Right ventricle myocardium superior (tissue), 1 donor: ENCODE data around the gene HDAC4. TPM values are rescaled to one million over a fixed set of nuclear protein-coding genes. Genes with fewer than 3 reads are reported as not detected.

Experiments used
- ATAC-seq: fragments of 200-7000 bp; cut with Tn5 transposase; one replicate; pipeline ENCODE4 v1.9.1; 2020; ENCODE audit warnings: mild to moderate bottlenecking; ENCODE audit not compliant: poor library complexity
- DNase-seq: peaks from one replicate; pipeline ENCODE4 v3.0.0-alpha.2; 2020
- intact Hi-C: fragments of 100-400 bp; cut with DNase I; formaldehyde crosslinking; loops from one replicate; pipeline ENCODE4 v1.11.2; 2022
- total RNA-seq: library from RNA; stranded (reverse); fragmentation: NEBNext Ultra II Directional; extraction: Animal tissue kit (Norgen Biotek cat#: 25700); gene quantifications from one replicate; pipeline ENCODE4 v1.2.1, GENCODE V29; 2021
- donor health status: DM: no; HTN: yes; CAD: no; lungs with severe emphysema.

HDAC4 gene
- total RNA-seq, 1 donor from 2014 or later, result 24.9 TPM

DNA sequence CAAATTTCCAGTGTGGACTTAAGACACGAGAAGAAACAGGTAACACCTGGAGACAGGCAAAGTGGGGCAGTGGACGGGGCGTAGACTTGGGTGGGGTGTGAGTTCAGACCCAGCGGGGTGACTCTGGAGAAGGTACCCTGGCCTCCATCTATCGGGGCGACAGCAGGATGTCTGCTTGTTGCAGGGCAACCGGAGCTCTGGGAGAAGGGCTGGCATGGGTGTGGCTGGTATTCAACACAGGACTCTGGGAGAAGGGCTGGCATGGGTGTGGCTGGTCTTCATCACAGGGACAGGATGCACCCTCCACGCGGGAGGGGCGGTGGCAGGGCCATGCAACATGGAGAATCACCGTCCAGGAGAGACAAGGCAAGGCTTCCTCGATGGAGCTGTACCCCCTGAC lies 198.5 kb downstream of the HDAC4 start:
- intact Hi-C loops, result no loop called here
- DNase-seq (no peak), ATAC-seq (no peak)

DNA sequence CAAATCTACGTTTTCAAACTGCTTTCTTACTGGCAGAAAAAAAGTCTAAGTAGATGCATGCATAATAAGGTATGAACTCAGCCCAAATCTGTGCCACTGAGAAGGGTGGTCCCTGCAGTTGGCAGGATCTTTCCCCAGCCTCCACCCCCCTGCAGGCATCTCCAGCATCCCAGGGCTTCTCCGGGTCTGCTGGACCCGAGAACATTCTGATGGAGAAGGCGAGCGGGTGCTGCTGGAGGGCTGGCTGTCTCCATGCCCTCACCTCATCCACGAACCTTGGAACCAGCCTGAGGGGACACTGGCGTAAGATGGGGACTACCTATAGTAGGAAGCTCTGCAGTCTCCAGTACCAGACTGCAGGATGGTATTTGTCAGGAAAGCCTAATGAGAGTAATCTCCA lies 198.9 kb downstream of the HDAC4 start:
- intact Hi-C loops, result no loop called here
- ATAC-seq (no peak), DNase-seq (no peak)

DNA sequence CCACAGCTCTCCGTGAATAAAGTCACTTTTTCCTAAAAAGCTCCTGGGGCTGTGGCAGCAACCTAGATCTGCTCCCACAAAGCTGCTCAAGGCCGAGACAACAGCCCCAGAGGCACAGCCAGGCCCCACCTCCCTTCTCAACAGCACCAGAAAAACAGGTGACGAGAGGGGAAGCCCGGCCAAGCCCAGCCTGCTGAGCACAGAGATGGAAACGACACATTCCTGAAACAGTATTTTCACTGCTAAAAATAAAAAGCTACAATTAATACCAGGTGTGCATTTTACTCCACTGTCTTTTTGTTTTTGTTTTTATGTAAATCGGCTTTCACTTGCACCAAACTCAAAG lies 199.3 kb downstream of the HDAC4 start:
- ATAC-seq (peak; percentile 77), DNase-seq (peak; percentile 69)
- intact Hi-C loops, result no loop called here

DNA sequence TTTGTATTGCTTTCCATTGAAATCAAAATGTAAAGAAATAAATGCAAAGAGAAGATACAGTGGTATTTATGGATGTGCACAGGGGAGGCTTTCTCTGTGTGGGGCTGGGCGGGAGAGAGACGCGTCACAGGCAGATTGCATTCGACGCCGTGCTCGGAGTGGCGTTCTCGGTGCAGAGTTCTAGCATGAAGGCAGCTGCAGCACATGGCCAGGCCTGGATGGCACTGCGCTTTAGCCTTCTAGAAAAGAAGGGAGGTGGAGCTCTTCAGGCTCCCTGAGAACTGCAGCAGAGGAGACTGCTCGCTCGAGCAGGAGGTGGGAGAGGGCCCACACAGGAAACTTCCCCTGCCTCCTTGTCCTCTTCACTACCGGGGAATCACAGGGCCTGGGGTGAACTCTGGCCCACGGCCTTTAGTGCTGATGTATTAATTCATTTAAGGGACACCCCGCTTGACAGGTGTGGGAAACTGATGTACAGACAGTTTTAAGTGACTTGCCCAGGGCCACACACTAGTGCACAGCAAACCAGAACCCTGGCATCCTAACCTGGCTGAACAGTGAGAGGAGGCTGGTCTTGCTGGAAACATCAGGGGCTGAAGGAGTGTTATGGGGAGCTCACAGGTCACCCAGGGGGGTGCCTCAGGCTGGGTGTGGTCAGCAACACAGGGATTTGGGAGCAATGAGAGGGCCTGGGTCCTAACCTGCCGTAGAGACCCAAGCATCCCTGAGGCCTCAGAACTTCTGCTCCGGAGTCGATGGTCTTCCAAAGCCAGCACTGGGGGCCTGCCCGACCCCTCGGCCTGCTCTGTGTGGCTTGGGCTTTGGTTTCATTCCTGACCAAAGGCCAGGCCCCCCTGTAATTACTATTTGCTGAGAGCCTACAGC lies 199.9 kb downstream of the HDAC4 start:
- no peak for ATAC-seq
- no peak for DNase-seq
- intact Hi-C loops, result no loop called here

DNA sequence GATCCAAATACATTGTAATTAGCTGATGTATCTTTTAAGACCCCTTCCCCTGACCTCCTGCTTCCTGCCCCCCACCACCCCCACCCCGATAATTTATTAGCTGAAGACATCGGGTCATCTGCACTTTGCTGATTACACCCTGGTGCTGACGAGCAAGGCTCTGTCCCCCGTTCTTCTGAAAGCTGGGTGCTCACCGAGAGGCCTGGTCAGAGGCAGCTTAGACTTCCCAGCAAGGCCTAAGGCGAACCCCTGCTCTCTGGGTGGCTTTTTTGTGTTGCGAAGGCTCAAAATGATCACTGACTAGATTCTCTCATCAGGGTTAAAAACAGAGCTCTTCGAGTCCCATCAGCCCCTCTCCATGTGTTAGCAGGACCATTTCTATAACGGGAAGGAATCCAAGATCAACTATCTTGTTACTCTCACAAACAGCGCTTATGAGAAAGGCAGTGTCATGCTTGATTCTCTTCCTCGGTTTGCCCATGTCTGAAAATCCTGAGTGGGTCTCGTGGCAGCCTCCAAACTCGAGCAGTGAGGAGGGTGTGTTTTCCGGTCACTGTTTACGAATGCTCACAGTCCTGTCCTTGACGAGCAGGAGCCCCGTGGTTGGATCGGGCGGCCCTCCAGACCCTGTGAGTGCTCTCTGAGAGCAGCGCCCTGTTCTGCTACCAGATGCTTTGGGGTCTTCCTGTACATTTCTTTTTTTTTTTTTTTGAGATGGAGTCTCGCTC lies 201.6 kb downstream of the HDAC4 start:
- intact Hi-C loops, result no loop called here
- peak; percentile 71 for ATAC-seq
- DNase-seq, result peak; percentile 72

DNA sequence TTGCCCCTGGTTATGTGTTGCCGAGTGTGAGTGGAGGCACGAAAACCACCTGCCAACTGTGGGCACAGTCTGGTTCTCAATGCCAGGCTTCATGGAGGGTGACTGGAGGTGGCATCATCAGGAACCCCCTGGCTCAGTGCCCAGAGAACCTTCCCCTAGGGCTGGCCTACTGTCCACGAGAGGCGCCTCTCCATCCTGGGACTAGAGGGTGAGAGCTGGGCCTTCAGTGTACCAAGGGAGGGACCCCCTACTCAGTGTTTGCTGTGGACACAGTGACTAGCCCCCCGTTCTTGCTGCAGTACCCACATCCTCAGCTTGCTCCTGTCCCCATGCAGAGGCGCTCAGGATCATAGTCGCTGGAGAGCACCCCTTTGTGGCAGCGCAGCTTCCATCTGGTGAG lies 202.6 kb downstream of the HDAC4 start:
- DNase-seq (no peak), ATAC-seq (no peak)
- intact Hi-C loops, result no loop called here

DNA sequence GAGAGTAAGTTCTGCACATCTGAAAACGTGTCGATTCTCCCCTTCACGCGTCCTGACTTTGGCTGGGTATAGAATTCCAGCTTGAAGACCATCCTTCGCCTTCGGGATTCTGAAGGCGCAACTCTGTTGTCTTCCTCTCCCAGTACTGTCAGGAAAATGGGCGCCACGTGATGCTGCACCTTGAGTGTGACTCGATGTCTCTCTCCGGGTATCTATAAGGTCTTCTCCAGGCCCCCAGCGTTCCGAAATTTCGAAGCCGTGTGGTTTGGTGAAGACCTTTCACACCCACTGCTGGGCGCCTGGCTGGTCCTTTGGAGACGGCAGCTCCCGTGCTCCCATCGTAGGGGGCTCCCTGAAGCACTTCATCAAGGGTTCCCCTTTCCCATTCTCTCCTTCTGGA lies 203.7 kb downstream of the HDAC4 start:
- intact Hi-C loops, result no loop called here
- no peak for ATAC-seq
- no peak for DNase-seq

DNA sequence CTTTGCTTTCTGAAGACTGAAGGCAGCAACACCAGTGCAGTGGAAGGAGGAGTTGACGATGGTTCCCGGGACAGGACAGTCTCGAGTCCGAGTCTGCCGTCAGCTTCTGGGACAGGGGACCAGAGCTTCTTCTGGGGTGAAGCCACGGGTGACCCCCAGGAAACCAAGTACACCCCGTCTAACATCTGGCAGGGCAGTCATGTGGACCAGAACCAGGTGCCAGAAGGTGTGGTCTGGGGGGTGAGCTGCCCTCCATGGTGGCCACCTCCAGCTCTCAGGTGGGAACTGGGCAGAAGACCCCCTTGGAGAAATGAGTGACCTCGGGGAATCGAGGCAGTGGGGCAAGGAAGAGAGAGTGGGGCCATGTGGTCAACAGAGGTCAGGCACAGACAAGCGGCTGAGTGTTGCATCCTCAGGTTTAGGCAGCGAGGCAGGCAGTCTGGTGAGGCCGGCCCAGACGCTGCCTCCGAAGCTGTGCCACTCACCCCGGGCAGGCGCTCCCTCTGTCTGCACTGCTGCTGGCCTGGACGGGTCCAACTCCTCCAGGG lies 204.3 kb downstream of the HDAC4 start:
- intact Hi-C loops, result no loop called here
- ATAC-seq (no peak), DNase-seq (no peak)

DNA sequence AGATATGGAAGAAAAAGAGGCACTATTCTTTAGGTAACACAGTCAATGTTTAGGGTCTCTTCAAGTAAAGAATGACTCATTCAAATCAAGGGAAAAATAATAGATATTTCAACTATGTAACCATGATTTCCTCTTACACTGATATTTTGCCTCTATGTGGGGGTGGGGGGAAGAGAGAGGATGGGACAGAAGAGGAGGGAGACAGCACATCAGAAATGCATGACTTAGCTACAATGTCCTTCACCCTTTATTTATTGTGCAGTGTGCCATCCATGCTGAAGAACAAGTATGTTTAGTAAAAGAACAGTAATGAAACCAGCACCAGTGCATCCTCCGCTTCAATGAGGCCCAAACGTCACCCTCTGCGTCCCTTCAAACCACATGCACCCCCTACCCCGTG lies 204.8 kb downstream of the HDAC4 start:
- intact Hi-C loops, result no loop called here
- ATAC-seq, result no peak
- DNase-seq, result no peak

DNA sequence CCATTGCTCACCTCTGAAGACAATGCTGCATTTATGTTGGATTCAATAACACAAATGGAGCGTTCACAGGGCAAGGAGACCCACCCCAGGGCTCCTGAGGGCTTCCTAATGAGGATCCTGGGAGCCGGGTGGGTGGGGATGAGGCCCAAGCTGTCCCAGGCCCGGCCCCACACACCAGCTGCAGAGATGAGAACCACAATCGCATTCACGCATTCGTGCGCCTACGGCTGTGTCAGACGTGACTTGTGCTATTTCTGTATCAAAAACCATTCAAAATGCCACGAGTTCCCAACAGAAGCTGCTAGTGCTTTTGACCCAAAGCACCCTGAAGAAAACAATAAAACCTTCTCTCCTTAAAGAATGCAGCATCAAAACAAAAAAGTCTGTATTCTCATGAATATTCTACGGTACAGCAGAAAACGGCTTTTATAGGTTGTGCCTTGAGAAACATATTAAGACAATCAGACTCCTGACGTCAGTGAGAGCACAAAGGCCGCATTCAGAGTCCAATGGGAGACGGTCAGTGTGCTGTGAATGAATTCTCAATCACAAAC lies 205.4 kb downstream of the HDAC4 start:
- intact Hi-C loops, result no loop called here
- DNase-seq (no peak), ATAC-seq (no peak)

DNA sequence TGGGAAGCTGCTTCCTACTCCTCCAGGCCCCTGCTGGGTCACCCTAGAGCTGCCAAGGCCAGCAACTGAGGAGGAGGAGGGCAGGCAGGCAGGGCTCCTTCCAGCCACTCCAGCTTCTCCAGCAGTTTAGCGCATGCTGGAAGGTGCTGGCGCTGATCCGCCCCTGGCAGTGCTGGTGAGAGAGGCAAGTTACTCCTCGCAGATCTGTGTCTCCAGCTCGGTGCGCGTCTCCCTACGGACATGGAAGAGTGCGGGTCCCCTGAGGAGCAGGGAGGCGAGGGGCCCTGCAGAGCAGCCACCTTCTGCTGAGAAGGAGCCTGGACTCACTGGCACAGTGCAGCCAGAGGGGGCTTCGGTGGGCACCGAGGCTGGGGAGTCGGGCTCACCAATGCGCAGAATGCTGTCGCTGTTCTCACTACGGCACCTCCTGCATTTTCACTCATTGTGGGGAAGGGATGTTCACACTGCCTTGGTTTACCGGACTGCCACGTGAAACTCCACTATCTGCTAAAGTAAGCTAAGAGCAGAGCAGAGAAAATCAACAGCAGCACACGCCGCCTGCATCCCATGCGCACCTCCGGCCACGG lies 206.0 kb downstream of the HDAC4 start:
- ATAC-seq (no peak), DNase-seq (no peak)
- intact Hi-C loops, result no loop called here

DNA sequence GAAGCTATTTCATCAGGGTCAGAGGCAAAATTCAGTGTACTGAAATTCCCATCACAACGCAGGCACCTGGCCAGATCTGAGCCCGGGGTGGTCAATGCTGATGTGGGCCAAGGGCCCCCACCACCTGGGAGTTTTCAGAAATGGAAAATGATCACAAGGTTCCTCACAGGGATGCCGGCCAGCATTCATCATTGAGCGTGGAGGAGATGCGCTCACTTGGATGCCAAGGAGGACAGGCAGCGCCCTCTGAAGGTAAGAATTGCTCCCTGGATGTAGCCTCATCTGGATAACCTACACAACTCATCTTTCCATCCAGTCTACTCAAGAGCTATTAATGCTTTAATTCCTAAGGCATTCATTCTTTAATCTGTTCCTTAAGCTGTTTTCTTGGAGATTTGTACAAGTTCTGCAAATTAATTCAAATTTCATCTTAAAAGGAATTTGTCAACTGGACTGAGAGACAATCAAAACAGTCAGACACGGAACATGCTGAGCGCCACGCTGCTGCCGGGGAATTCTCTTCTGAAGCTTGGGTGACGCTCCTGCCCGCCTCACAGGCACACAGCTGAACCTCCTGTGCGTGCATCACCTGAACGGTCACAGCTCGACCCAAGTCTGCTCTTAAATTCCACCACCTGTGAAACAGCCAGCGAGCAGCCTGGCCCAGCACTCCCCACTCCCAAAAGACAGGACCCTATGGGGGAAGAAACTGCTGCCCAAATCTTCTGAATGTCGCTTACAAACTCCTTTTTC lies 206.7 kb downstream of the HDAC4 start:
- intact Hi-C loops, result no loop called here
- no peak for DNase-seq
- no peak for ATAC-seq

DNA sequence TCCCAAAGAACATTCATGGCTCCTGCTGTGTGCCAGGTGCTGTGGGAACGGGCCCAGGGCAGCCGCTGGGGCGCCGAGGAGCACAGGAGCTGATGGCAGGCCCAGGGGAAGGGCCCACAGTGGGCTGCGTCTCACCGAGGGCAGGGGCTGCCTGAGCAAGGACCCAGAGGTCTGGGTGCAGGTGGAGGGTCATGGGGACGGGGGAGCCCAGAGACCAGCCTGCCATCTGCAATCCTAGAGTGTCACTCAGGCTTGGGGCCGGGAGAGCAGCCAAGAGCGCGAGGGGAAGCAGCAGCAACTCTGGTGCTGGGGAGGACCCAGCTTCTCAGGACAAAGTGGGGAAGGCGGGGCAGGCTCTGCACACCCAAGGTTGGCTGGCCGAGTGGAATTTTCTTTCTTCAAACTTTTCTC lies 207.4 kb downstream of the HDAC4 start:
- intact Hi-C loops, result no loop called here
- DNase-seq, result no peak
- ATAC-seq, result no peak

DNA sequence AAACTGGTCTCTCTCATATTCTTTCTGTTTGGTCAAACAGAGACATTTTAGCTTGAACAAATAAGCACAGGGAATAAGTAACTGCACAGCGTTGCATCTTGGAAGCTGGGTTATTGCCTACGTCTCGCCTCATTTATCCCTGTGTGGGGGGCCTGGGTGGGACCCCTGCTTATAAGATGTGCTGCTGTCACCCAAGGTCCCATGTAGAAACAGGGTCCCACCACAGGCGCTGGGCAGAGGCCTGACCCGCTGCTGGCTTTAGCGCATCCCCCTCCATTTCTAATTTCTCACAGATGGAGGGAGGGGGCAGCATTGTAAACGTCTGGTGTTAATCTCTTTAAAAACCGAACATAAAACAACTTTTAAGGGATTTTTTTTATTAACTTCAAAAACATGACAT lies 207.8 kb downstream of the HDAC4 start:
- intact Hi-C loops, result no loop called here
- DNase-seq, result no peak
- no peak for ATAC-seq

DNA sequence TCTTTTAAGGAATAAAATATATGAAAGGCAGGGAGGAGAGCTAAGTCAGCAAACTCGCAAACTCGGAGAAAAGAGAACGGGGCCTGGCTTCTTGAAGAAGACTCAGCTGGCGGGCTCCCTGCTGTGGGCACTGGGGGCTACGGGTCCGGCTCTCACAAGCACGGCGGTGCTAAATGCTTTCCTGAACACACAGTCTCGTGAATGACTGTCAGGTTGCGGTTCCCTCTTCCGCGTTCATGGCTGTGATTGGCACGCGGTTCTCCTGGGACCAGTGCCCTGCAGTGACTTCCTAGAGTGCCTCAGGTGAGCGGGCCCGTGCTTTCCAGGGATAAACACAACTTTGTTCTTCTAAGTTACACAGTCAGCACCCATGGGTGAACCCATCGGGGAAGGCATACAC lies 208.4 kb downstream of the HDAC4 start:
- intact Hi-C loops, result no loop called here
- DNase-seq (no peak), ATAC-seq (no peak)

DNA sequence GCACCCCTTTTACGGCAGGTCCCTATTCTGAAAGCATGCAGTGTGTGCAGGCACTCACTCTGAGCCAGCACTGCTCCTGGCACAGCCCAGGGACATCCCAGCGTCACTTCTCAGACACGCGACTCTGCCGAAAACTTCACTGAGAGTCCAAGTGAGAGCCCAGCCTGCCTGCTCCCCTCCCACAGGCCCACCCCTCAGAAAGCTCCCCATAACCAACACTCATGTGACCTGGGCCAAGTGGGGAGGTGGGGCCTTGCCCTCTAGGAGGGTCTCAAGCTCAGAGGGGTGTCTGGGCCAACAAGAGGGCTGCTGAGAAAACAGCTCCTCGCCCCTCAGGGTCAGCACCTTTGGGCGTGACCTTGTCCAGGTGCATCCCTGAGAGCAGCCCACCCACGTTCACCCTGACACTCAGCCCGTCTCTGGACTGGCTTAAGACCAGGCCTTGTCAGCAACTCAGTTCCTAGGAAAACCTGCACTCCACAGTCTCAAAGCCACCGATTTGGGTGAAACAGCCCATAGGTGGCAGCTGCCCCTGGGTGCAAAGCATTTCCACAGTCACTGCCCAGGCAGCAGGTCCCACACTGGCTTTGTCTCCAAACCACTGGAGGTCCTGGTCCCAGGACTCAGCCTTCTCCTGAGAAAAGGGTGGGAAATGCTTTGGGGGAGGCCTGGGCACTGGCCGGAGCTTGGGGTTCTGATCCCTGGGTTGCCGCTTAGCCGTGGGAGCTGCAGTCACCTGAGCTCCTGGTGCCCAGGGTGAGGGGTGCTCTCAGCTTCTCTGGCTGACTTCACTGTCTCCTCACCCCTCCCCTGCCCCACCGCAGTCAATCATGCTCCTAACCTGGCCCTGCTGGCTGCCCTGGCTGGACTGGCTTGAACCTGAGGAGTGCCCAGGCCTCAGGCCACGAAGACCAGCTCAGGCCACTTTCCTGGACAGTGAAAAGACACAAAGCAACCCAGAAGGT lies 209.6 kb downstream of the HDAC4 start:
- peak; percentile 65 for ATAC-seq
- no peak for DNase-seq
- intact Hi-C loops, result no loop called here

DNA sequence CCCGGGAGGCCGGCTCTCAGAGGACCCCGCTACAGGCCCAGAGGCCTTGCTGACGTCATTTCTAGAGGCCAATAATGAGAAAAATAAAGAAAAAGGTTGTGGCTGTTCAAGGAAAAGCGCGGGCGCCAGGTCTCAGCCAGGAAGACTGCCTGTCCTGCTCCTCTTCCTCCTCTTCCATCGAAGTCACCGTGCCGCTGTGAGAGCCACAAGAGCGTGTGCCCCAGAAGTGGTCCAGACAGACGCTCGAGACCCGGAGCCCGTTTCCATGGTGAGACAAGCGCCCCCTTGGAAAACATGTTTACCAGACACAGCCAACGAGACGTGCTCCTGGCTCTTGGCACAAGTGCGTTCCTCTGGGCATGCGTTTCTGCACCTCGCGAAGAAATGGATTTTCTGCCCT lies 210.5 kb downstream of the HDAC4 start:
- ATAC-seq (no peak), DNase-seq (no peak)
- intact Hi-C loops, result no loop called here

DNA sequence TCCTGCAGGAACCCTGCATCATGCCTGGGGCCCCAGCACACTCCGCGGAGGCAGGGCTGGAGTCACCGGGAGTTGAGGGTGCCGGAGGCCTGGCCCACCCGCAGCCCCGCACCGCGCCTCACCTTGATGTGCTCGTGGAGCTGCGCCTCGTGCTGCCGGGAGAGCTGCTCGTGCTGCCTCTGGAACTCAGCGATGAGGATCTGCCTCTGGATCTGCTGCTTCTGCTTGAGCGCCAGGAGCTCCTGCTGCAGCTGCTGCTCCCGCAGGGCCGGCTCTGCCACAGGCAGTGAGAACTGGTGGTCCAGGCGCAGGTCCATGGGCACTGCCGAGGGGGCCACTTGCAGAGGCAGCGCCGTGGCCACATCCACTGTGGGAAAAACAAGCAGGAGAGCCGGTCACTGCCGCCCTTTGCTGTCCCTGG lies 211.1 kb downstream of the HDAC4 start:
- ATAC-seq (no peak), DNase-seq (no peak)
- intact Hi-C loops, result no loop called here
